ENCODE measurements around the gene UBE2E3.
"Not testable (repeated sequence)": the region's sequence is repeated elsewhere in the genome, so short reads cannot be mapped to it uniquely, and the experiment has no call there.

UBE2E3 gene

DNA sequence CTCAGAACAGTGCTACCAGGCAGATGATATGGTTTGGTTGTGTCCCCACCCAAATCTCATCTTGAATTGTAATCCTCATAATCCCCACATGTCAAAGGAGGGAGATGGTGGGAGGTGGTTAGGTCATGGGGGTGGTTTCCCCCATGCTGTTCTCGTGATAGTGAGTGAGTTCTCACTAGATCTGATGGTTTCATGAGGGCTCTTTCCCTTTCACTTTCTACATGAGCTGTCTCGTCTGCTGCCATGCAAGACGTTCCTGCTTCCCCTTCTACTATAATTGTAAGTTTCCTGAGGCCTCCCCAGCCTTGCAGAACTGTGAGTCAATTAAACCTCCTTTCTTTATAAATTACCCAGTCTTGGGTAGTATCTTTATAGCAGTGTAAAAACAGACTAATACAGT, 42.9 kb upstream of the UBE2E3 start:
- H3K4me2 ChIP-seq (ENCODE audit: low read length); H3K27ac ChIP-seq (ENCODE audit: low read depth, low read length); H3K23ac ChIP-seq (ENCODE audit: low read length); H4K91ac ChIP-seq (ENCODE audit: low read depth, low read length); H2AK5ac ChIP-seq (ENCODE audit: low read length); H3K79me1 ChIP-seq (ENCODE audit: low read length); H3K9me3 ChIP-seq (ENCODE audit: insufficient read depth, low read depth, low read length); H3K18ac ChIP-seq (ENCODE audit: low read length); H3K4me1 ChIP-seq (ENCODE audit: control insufficient read depth in 1 of 2, insufficient read depth in 2 of 2, low read length in 2 of 2); H2BK12ac ChIP-seq (ENCODE audit: low read length); H3K4me3 ChIP-seq (ENCODE audit: low read depth, low read length); H3K79me2 ChIP-seq (ENCODE audit: control insufficient read depth, insufficient read depth, low read length, poor library complexity); H3K27me3 ChIP-seq (ENCODE audit: insufficient read depth, low read length); H2BK120ac ChIP-seq (ENCODE audit: insufficient read depth, low read length, poor library complexity); H2AFZ ChIP-seq (ENCODE audit: insufficient read depth, low read length, poor library complexity); H3K4ac ChIP-seq (ENCODE audit: low read depth, low read length); H3K14ac ChIP-seq (ENCODE audit: low read length); H4K12ac ChIP-seq (ENCODE audit: low read depth, low read length); H2BK5ac ChIP-seq (ENCODE audit: low read depth, low read length, poor library complexity); H3K36me3 ChIP-seq (ENCODE audit: control insufficient read depth in 1 of 2, insufficient read depth in 2 of 2, low read length in 2 of 2); H4K8ac ChIP-seq (ENCODE audit: low read depth, low read length); DNase-seq; H3K9ac ChIP-seq (ENCODE audit: low read length): not testable (repeated sequence)
- WGBS (ENCODE audit: extremely low coverage, insufficient coverage, insufficient read length): no CpG with 5 or more reads among the region's 3 CpGs

DNA sequence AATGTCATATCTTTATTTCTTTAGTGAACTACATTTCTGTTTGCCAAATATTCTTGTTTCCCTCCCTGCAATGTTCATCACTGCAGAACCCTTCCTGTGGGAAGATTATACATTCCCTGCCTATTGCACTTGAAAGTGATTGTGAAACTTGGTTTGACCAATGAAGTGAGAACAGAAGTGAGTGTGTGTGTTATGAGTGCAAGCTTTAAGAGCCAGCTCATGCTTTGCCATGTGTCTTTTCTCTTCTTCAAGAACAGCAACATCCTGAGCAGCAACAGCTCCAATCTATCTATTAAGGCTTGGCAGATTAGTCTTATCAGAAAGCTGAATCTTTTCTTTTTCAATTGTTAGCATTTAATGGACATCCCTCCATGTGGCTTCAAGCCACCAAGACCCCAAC, 42.0 kb upstream of the UBE2E3 start:
- no peaks in the 10 kb centered on the region for H3K36me3 ChIP-seq (ENCODE audit: control insufficient read depth in 1 of 2, insufficient read depth in 2 of 2, low read length in 2 of 2)
- no peak overlapping the region for H2AK5ac ChIP-seq (ENCODE audit: low read length)
- H4K91ac ChIP-seq (ENCODE audit: low read depth, low read length): no peak overlapping the region
- no peak for DNase-seq
- no peaks in the 10 kb centered on the region for H3K79me2 ChIP-seq (ENCODE audit: control insufficient read depth, insufficient read depth, low read length, poor library complexity)
- H3K4ac ChIP-seq (ENCODE audit: low read depth, low read length): no peak overlapping the region
- no peaks in the 10 kb centered on the region for H3K9me3 ChIP-seq (ENCODE audit: insufficient read depth, low read depth, low read length)
- H3K27me3 ChIP-seq (ENCODE audit: insufficient read depth, low read length): no peaks in the 10 kb centered on the region
- no peak overlapping the region for H3K4me3 ChIP-seq (ENCODE audit: low read depth, low read length)
- no peak overlapping the region for H2BK120ac ChIP-seq (ENCODE audit: insufficient read depth, low read length, poor library complexity)
- H3K18ac ChIP-seq (ENCODE audit: low read length): no peak overlapping the region
- no peak overlapping the region for H3K23ac ChIP-seq (ENCODE audit: low read length)
- no peak overlapping the region for H2AFZ ChIP-seq (ENCODE audit: insufficient read depth, low read length, poor library complexity)
- H3K4me2 ChIP-seq (ENCODE audit: low read length): no peak overlapping the region
- H3K14ac ChIP-seq (ENCODE audit: low read length): no peak overlapping the region
- no peak overlapping the region for H3K27ac ChIP-seq (ENCODE audit: low read depth, low read length)
- H3K9ac ChIP-seq (ENCODE audit: low read length): no peak overlapping the region
- no peaks in the 10 kb centered on the region for H3K4me1 ChIP-seq (ENCODE audit: control insufficient read depth in 1 of 2, insufficient read depth in 2 of 2, low read length in 2 of 2)
- no peak overlapping the region for H4K12ac ChIP-seq (ENCODE audit: low read depth, low read length)
- no peaks in the 10 kb centered on the region for H3K79me1 ChIP-seq (ENCODE audit: low read length)
- H4K8ac ChIP-seq (ENCODE audit: low read depth, low read length): no peak overlapping the region
- H2BK12ac ChIP-seq (ENCODE audit: low read length): no peak overlapping the region
- H2BK5ac ChIP-seq (ENCODE audit: low read depth, low read length, poor library complexity): no peak overlapping the region

DNA sequence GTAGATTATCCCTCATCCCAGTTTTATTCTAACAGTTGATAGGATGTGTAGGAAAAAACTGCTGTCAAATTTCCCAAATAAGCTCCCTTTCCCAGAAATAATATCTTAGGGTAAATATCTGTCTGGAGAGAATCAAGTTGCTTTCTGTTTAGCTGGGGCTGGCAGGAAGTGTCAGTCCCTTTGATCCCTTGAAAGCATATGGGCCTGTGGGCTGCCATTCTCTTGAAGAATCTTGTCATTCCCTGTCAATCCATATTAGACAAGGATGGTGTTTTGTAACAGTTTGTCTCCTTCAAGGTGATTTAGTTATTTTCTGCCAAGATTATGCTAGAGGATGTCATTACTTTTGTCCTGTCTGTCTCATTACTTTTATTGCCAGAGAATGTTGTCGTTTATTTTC, 37.1 kb upstream of the UBE2E3 start:
- Histone ChIP-seq H4K8ac (ENCODE audit: low read depth, low read length) (no peak overlapping the region), H3K27me3 (ENCODE audit: insufficient read depth, low read length) (no peaks in the 10 kb centered on the region), H3K4me2 (ENCODE audit: low read length) (no peak overlapping the region), H3K23ac (ENCODE audit: low read length) (no peak overlapping the region), H3K9ac (ENCODE audit: low read length) (no peak overlapping the region), H2BK120ac (ENCODE audit: insufficient read depth, low read length, poor library complexity) (no peak overlapping the region), H2BK12ac (ENCODE audit: low read length) (no peak overlapping the region), H3K18ac (ENCODE audit: low read length) (no peak overlapping the region), H3K27ac (ENCODE audit: low read depth, low read length) (no peak overlapping the region), H3K14ac (ENCODE audit: low read length) (no peak overlapping the region), H2AFZ (ENCODE audit: insufficient read depth, low read length, poor library complexity) (no peak overlapping the region), H2AK5ac (ENCODE audit: low read length) (no peak overlapping the region), H4K12ac (ENCODE audit: low read depth, low read length) (no peak overlapping the region), H3K4ac (ENCODE audit: low read depth, low read length) (no peak overlapping the region), H3K79me2 (ENCODE audit: control insufficient read depth, insufficient read depth, low read length, poor library complexity) (no peaks in the 10 kb centered on the region), H4K91ac (ENCODE audit: low read depth, low read length) (no peak overlapping the region), H2BK5ac (ENCODE audit: low read depth, low read length, poor library complexity) (no peak overlapping the region), H3K36me3 (ENCODE audit: control insufficient read depth in 1 of 2, insufficient read depth in 2 of 2, low read length in 2 of 2) (no peaks in the 10 kb centered on the region), H3K4me3 (ENCODE audit: low read depth, low read length) (no peak overlapping the region), H3K9me3 (ENCODE audit: insufficient read depth, low read depth, low read length) (no peaks in the 10 kb centered on the region), H3K4me1 (ENCODE audit: control insufficient read depth in 1 of 2, insufficient read depth in 2 of 2, low read length in 2 of 2) (no peaks in the 10 kb centered on the region), H3K79me1 (ENCODE audit: low read length) (no peaks in the 10 kb centered on the region)
- peak; percentile 18 to 42 for DNase-seq
- WGBS (ENCODE audit: extremely low coverage, insufficient coverage, insufficient read length): no CpG with 5 or more reads among the region's 1 CpG

DNA sequence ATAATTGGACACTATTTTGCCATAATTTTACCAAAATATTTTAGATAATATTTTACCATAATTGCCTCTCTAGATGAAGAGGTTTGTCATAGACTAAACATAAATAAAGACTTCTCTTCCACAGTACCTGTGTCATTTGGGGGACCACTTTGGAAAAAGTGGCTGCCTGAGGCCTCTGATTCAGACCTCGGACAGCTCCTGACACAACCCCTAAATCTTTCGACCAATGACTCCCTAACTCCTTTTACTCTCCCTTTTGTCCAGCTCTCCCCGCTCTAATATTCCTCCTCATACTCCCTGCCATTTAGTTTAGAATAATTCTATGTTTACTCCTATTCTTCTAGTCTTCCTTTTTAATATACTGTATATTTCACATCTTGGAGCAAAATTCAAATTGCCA, 36.0 kb upstream of the UBE2E3 start:
- Histone ChIP-seq H2BK120ac (ENCODE audit: insufficient read depth, low read length, poor library complexity) (no peak overlapping the region), H3K79me2 (ENCODE audit: control insufficient read depth, insufficient read depth, low read length, poor library complexity) (no peaks in the 10 kb centered on the region), H2AK5ac (ENCODE audit: low read length) (no peak overlapping the region), H3K9ac (ENCODE audit: low read length) (no peak overlapping the region), H3K18ac (ENCODE audit: low read length) (no peak overlapping the region), H3K23ac (ENCODE audit: low read length) (no peak overlapping the region), H3K4me1 (ENCODE audit: control insufficient read depth in 1 of 2, insufficient read depth in 2 of 2, low read length in 2 of 2) (no peaks in the 10 kb centered on the region), H3K27ac (ENCODE audit: low read depth, low read length) (no peak overlapping the region), H2AFZ (ENCODE audit: insufficient read depth, low read length, poor library complexity) (no peak overlapping the region), H3K4ac (ENCODE audit: low read depth, low read length) (no peak overlapping the region), H2BK12ac (ENCODE audit: low read length) (no peak overlapping the region), H3K9me3 (ENCODE audit: insufficient read depth, low read depth, low read length) (no peaks in the 10 kb centered on the region), H3K14ac (ENCODE audit: low read length) (no peak overlapping the region), H3K79me1 (ENCODE audit: low read length) (no peaks in the 10 kb centered on the region), H4K12ac (ENCODE audit: low read depth, low read length) (no peak overlapping the region), H3K27me3 (ENCODE audit: insufficient read depth, low read length) (no peaks in the 10 kb centered on the region), H3K4me3 (ENCODE audit: low read depth, low read length) (no peak overlapping the region), H4K8ac (ENCODE audit: low read depth, low read length) (no peak overlapping the region), H3K4me2 (ENCODE audit: low read length) (no peak overlapping the region), H3K36me3 (ENCODE audit: control insufficient read depth in 1 of 2, insufficient read depth in 2 of 2, low read length in 2 of 2) (no peaks in the 10 kb centered on the region), H4K91ac (ENCODE audit: low read depth, low read length) (no peak overlapping the region), H2BK5ac (ENCODE audit: low read depth, low read length, poor library complexity) (no peak overlapping the region)
- no CpG with 5 or more reads among the region's 3 CpGs for WGBS (ENCODE audit: extremely low coverage, insufficient coverage, insufficient read length)
- no peak for DNase-seq
